Astrocyte (in vitro differentiated cells and primary cell): ENCODE measurements around the gene RAB22A. TPM values are rescaled to one million over a fixed set of nuclear protein-coding genes. Genes with fewer than 3 reads are reported as not detected.

Experiments used
- DNase-seq: peaks from one replicate; pipeline ENCODE4 v3.0.0-alpha.2; 2010; ENCODE audit warnings: low read depth
- FAIRE-seq: peaks from 2 replicates; lab custom pipeline; 2011; peaks lifted over from hg19 to GRCh38; lab: Jason Lieb, UNC
- H2AFZ ChIP-seq: 2 replicates; pipeline ENCODE4 v1.6.0; 2012; ENCODE audit warnings: low read depth, low read length, inconsistent platforms
- H3K27ac ChIP-seq: 2 replicates; pipeline ENCODE4 v1.5.1; 2011; ENCODE audit warnings: low read depth, low read length, inconsistent platforms
- H3K27me3 ChIP-seq: 2 replicates; pipeline ENCODE4 v1.6.0; 2011; ENCODE audit warnings: low read length, inconsistent platforms; ENCODE audit not compliant: insufficient read depth
- H3K36me3 ChIP-seq: 2 replicates; pipeline ENCODE4 v1.5.1; 2011; ENCODE audit warnings: low read length, inconsistent platforms; ENCODE audit not compliant: insufficient read depth
- H3K4me1 ChIP-seq: 2 replicates; pipeline ENCODE4 v1.5.1; 2011; ENCODE audit warnings: low read length, inconsistent platforms; ENCODE audit not compliant: insufficient read depth
- H3K4me2 ChIP-seq: 2 replicates; pipeline ENCODE4 v1.6.0; 2012; ENCODE audit warnings: low read length, inconsistent platforms
- H3K4me3 ChIP-seq: 2 replicates; pipeline ENCODE4 v1.5.1; 2011; ENCODE audit warnings: low read depth, mild to moderate bottlenecking, low read length, inconsistent platforms; ENCODE audit not compliant: insufficient read depth
- H3K79me2 ChIP-seq: 2 replicates; pipeline ENCODE4 v1.6.0; 2012; ENCODE audit warnings: mild to moderate bottlenecking, low read length, inconsistent platforms; ENCODE audit not compliant: insufficient read depth
- H3K9ac ChIP-seq: 2 replicates; pipeline ENCODE4 v1.6.0; 2012; ENCODE audit warnings: mild to moderate bottlenecking, low read length, inconsistent platforms
- H3K9me3 ChIP-seq: 2 replicates; pipeline ENCODE4 v1.5.1; 2012; ENCODE audit warnings: low read depth, mild to moderate bottlenecking, low read length, inconsistent platforms; ENCODE audit not compliant: insufficient read depth
- H4K20me1 ChIP-seq: 2 replicates; pipeline ENCODE4 v1.6.0; 2012; ENCODE audit warnings: low read length, inconsistent platforms; ENCODE audit not compliant: insufficient read depth
- H3K27ac Mint-ChIP-seq: one replicate; pipeline ENCODE4 v1.8.0; 2021; ENCODE audit warnings: mild to moderate bottlenecking, mixed read lengths; ENCODE audit not compliant: unreplicated experiment
- H3K27me3 Mint-ChIP-seq: one replicate; pipeline ENCODE4 v1.8.0; 2021; ENCODE audit warnings: low read depth, mixed read lengths; ENCODE audit not compliant: unreplicated experiment
- H3K36me3 Mint-ChIP-seq: one replicate; pipeline ENCODE4 v1.8.0; 2021; ENCODE audit warnings: low read depth, mixed read lengths; ENCODE audit not compliant: unreplicated experiment
- H3K4me1 Mint-ChIP-seq: one replicate; pipeline ENCODE4 v1.8.0; 2021; ENCODE audit warnings: low read depth, mixed read lengths; ENCODE audit not compliant: unreplicated experiment
- H3K4me3 Mint-ChIP-seq: one replicate; pipeline ENCODE4 v1.8.0; 2021; ENCODE audit warnings: mild to moderate bottlenecking, moderate library complexity, mixed read lengths; ENCODE audit not compliant: unreplicated experiment
- H3K9me3 Mint-ChIP-seq: one replicate; pipeline ENCODE4 v1.8.0; 2021; ENCODE audit warnings: mild to moderate bottlenecking, mixed read lengths; ENCODE audit not compliant: unreplicated experiment
- EZH2 ChIP-seq: IDR thresholded peaks from 2 replicates; pipeline ENCODE4 v1.6.1; 2012; ENCODE audit warnings: mild to moderate bottlenecking, low read length, inconsistent platforms; ENCODE audit not compliant: insufficient read depth
- total RNA-seq: library from RNA; stranded (reverse); gene quantifications from 2 replicates; pipeline ENCODE4 v1.2.1, GENCODE V29; 2021
- TF ChIP-seq, protein P1 (sequence below): IDR thresholded peaks from 2 replicates; pipeline ENCODE4 v1.5.1; 2011; ENCODE audit warnings: low read depth, mild to moderate bottlenecking, inconsistent platforms, low read length, moderate library complexity; ENCODE audit not compliant: insufficient read depth

The RAB22A gene
- total RNA-seq, 1 donor from 2014 or later = 16.6 TPM

- no peak for FAIRE-seq
- peaks cover 67% of the 10 kb centered on the region for H3K79me2 ChIP-seq
These were observed 32.4 kb upstream of the RAB22A start for GRCh38 chr20:58277107-58277506.

GRCh38 chr20:58277578-58278472 is 31.7 kb upstream of the RAB22A start:
- Mint-ChIP-seq H3K4me1 (no peaks in the 10 kb centered on the region), H3K9me3 (no peaks in the 10 kb centered on the region), H3K36me3 (peaks cover 8% of the 10 kb centered on the region), H3K4me3 (no peak overlapping the region), H3K27ac (no peak overlapping the region), H3K27me3 (no peaks in the 10 kb centered on the region)
- Histone ChIP-seq H3K4me1 (no peaks in the 10 kb centered on the region), H3K27me3 (no peaks in the 10 kb centered on the region), H2AFZ (no peak overlapping the region), H3K36me3 (no peaks in the 10 kb centered on the region), H3K9me3 (no peaks in the 10 kb centered on the region), H3K79me2 (peaks cover 65% of the 10 kb centered on the region), H3K27ac (no peak overlapping the region), H3K4me3 (no peak overlapping the region), H3K9ac (no peak overlapping the region), H3K4me2 (no peak overlapping the region), H4K20me1 (peaks cover 50% of the 10 kb centered on the region)
- no peak for FAIRE-seq
- TF ChIP-seq, protein P1, sequence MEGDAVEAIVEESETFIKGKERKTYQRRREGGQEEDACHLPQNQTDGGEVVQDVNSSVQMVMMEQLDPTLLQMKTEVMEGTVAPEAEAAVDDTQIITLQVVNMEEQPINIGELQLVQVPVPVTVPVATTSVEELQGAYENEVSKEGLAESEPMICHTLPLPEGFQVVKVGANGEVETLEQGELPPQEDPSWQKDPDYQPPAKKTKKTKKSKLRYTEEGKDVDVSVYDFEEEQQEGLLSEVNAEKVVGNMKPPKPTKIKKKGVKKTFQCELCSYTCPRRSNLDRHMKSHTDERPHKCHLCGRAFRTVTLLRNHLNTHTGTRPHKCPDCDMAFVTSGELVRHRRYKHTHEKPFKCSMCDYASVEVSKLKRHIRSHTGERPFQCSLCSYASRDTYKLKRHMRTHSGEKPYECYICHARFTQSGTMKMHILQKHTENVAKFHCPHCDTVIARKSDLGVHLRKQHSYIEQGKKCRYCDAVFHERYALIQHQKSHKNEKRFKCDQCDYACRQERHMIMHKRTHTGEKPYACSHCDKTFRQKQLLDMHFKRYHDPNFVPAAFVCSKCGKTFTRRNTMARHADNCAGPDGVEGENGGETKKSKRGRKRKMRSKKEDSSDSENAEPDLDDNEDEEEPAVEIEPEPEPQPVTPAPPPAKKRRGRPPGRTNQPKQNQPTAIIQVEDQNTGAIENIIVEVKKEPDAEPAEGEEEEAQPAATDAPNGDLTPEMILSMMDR = no peak
- TF ChIP-seq EZH2 = no peak
- no peak for DNase-seq

More at GRCh38 chr20:58277107-58277506, 32.4 kb upstream of the RAB22A start:
- Histone ChIP-seq H3K9me3 (no peaks in the 10 kb centered on the region), H3K36me3 (no peaks in the 10 kb centered on the region), H2AFZ (no peak overlapping the region), H3K4me1 (no peaks in the 10 kb centered on the region), H4K20me1 (peaks cover 48% of the 10 kb centered on the region), H3K27me3 (no peaks in the 10 kb centered on the region), H3K4me3 (no peak overlapping the region), H3K4me2 (no peak overlapping the region), H3K27ac (no peak overlapping the region), H3K9ac (no peak overlapping the region)
- H3K4me1 Mint-ChIP-seq = peaks cover 1% of the 10 kb centered on the region
- H3K27ac Mint-ChIP-seq = no peak overlapping the region
- H3K9me3 Mint-ChIP-seq = no peaks in the 10 kb centered on the region
- H3K27me3 Mint-ChIP-seq = no peaks in the 10 kb centered on the region
- H3K36me3 Mint-ChIP-seq = peaks cover 8% of the 10 kb centered on the region
- no peak for DNase-seq
- TF ChIP-seq, protein P1 = no peak
- no peak overlapping the region for H3K4me3 Mint-ChIP-seq

DNA sequence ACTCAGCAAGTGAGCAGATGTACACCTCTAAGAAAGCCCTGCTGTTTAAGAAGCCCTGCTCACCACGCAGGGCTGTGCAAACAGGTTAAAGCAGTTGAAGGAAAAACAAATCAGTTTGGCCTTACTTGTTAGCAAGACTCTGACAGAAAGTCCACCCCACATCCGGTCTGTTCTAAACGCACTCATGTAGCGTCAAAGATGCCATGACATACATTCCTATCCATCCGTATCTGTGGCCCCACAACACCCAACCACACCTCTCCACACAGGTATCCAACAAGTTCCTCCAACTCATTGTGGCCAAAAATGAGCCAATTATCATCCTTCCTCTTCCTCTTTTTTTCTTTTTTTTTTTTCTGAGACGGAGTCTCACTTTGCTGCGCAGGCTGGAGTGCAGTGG is 22.8 kb upstream of the RAB22A start:
- no peak overlapping the region for H3K27ac Mint-ChIP-seq
- DNase-seq = no peak
- no peak for FAIRE-seq
- Histone ChIP-seq H4K20me1 (peaks cover 66% of the 10 kb centered on the region), H3K4me2 (no peak overlapping the region), H3K4me1 (no peaks in the 10 kb centered on the region), H3K79me2 (peaks cover 56% of the 10 kb centered on the region), H3K9me3 (no peaks in the 10 kb centered on the region), H3K9ac (no peak overlapping the region), H2AFZ (no peak overlapping the region), H3K36me3 (no peaks in the 10 kb centered on the region), H3K27me3 (no peaks in the 10 kb centered on the region), H3K4me3 (no peak overlapping the region), H3K27ac (no peak overlapping the region)
- H3K9me3 Mint-ChIP-seq = peaks cover 2% of the 10 kb centered on the region
- peaks cover 3% of the 10 kb centered on the region for H3K4me1 Mint-ChIP-seq
- peaks cover 12% of the 10 kb centered on the region for H3K36me3 Mint-ChIP-seq
- TF ChIP-seq EZH2 = no peak
- TF ChIP-seq, protein P1 = no peak
- no peaks in the 10 kb centered on the region for H3K27me3 Mint-ChIP-seq
- no peak overlapping the region for H3K4me3 Mint-ChIP-seq
